Stimulated activated CD8-positive, alpha-beta memory T cell treated with anti-CD3 and anti-CD28 coated beads, Interleukin-7, amount 100 ng/mL, for 24 hours (primary cell): ENCODE results near the gene EML1.

ENCODE experiments used
- DNase-seq: peaks from one replicate; pipeline ENCODE4 v3.0.0-alpha.2; 2020; ENCODE audit warnings: low read depth

The EML1 gene

DNA sequence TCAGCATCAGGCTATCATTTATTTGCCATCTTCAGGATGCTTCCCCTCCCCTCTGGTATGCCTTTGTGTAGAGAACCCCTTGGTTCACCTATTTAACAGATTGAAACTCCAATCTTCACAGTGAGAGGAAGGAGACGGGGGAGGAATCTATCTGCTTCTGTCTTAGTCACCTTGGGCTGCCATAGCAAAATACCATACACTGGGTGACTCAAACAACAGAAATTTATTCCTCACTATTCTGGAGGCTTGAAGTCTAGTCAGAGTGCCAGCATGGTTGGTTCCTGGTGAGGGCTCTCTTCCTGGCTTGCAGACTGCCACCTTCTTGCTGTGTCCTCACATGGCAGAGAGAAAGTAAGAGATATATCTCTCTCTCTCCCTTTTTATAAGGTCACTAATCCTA is 13.5 kb upstream of the EML1 start:
- no peak for DNase-seq

DNA sequence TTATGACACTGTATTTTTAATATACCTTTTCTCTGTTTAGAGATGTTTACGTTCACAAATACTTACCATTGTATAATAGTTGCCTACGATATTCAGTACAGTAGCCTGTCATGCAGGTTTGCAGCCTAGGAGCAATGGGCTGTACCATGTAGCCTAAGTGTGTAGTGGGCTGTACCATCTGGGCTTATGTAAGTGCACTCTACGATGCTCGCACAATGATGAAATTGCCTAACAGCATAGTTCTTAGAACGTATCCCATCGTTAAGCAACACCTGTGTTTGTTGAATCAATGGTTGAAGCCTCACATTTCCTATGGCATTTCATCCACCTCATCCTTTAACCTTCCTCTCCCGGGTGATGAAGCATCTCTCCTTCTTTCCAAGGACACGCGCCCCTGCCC is 12.5 kb upstream of the EML1 start:
- no peak for DNase-seq

DNA sequence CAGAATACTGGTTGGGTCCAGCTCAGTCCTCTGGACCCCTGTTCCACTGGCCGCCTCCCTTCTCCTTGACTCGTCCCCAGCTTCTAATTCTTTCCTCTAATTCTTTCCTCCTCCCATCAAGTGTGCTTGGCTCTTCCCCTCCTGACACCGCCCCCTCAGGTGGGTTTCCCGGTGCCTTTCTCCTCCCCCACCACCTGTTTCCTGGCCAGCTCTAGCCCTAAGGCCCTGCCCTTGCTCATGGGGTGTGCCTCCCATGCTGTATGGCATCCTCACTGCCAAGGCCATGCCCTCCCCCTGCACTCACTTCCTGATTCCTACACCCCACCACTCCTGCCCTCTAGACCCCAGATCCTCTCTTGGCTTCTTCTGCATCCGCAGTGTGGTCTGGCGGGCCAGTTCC is 12.1 kb upstream of the EML1 start:
- no peak for DNase-seq

DNA sequence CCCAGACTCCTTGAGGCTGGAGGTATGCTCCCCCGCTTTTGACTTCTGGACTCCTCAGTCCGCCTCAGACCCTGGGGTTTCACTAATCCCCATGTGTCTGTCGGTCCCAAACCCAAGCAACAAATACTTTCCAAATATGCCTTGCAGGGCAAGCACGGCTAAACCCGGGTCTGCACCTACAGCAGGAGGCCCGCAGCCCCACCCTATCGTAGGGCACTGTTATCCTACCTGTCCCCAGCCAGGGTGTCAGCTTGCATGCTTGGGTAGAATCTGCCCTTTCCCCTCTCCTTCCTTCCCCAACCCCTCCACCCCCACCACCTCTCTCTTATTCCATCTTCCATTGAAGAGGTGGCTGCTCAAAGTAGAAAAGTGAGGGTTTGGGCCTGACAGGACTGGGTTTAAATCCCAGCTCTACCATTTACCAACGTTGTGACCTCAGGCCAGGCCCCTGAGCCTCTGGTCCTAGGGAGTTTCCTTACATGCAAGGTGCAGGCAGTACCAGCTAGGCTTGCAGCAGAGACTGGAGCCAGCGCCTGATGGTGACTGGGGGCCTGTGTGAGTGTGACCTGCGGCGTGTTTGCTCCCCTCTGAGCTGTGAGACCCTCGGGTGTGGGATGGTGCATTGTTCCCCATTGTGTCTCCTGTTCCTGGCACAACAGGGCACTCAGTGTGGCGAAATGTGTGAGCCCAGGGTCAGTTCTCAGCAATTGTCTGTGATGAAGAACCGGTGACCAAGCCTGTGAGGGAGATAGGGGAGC is 11.2 kb upstream of the EML1 start:
- no peak for DNase-seq

DNA sequence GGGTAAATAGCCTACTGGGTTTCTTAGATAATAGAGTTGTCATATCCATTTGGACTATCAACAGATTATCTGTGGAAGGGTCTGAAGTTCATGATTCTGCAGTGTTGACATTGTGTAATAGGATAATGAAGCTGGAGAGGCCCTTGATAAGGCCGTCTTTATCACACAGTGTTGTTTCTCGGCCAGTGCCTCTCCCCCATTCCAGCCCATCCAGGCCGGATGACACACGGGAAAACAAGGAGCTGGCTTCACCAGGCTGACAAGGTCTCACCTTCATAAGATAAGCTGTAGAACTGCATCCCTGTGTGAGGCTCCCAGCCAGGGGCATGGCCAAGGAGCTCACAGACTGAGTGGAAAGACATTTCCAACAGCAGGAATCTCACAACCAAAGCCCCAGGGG is 8.7 kb upstream of the EML1 start:
- DNase-seq, result no peak

DNA sequence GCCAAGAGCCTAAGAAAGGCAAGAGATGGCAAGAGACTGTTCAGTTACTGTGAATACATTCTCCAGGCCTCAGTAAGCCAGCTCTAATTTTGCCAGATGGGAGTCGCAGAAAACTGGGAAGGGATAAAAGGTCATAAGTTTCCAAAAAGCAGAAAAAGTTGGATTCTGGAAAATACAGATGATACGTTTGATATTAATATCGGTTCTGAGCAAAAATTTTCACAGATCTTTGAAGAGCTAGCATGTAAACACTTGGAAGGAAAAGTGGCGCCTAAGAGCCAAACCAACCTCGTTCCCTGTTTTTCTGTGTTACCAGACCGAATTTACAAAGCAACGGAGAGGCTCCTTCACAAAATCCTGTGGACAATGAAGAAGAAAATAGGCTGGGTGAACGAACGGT is 7.8 kb upstream of the EML1 start:
- no peak for DNase-seq

DNA sequence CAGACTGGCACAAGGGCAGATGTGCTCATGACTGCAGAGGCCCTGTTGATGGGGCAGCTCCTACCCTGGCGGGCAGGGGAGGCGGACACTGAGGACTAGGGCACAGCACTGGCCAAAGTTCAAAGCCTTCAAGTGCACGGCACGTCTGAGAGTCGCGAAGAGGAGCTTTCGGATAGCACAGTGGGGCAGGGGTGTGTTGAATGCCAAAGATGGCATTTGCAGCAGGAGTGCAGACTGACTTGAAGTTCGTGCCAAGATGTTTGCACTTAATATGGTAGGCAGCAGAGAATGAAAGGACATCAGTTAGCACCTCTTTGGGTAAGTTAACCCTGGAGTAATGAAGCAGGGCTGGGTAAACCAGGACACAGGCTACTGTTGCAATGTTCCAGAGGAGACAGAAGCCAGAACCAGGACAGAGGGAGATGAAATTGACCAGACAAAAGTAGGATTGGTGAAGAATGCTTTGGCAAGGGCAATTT is 6.7 kb upstream of the EML1 start:
- DNase-seq, result no peak

DNA sequence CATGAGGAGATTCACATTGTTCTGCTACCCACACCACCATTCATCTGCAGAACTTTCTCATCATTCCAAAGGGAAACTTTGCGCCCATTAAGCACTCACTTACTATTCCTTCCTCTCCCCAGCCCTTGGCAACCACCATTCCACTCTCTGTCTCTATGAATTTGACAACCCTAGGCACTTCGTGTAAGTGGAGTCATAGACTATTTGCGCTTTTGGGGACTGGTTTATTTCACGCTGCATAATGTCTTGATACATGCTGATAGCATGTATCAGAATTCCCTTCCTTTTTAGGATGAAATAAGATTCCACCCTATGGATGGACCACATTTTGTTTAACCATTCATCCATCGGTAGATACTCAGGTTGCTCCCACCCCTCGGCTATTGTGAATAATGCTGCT is 4.5 kb upstream of the EML1 start:
- no peak for DNase-seq

DNA sequence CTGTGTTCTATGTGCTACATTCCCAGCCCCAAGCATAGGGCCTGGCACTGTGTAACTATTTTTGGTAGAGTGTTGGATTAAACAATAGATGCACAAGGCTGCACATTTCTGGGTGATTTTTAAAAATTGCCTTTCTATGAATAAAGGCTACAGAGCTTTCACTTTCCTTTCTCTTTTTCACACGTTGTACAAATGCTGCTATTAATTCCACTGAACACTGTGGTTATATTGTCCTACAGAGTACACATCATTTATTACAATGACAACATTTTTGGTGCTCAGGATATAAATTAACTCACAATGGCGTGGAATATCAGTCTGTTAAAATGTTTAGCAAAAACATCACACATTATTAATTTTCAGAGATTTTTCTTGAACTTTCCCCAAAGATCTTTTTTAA is 3.6 kb upstream of the EML1 start:
- no peak for DNase-seq

DNA sequence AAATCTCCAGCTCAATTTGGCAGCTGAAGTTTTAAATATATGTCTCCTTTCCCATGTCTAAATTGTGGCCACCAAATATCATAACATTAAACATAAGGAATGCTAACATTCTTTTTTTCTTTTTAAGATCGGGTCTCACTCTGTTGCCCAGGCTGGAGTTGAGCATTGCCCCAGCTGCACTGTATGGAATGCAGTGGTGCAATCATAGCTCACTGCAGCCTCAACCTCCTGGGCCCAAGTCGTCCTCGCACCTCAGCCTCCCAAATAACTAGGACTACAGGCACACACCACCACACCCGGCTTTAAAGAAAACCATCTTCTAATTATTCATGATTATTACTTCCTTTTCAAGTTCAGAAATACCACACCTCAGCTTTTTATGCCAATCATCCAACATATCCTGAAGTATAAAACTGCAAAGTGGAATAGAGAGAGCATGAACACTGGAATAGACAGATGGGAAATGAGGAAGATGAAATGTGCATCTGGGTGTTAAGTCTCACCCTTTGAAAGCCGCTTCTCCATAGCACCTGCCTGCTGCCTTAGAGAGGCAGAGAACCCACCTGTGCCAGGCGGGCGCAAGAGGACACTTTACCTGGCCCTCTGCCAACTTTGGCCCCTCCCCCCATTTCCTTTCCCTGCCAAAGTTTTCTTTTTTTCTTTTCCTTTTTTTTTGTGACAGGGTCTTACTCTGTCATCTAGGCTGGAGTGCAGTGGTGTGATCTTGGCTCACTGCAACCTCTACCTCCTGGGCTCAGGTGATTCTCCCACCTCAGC is 2.8 kb upstream of the EML1 start:
- no peak for DNase-seq

DNA sequence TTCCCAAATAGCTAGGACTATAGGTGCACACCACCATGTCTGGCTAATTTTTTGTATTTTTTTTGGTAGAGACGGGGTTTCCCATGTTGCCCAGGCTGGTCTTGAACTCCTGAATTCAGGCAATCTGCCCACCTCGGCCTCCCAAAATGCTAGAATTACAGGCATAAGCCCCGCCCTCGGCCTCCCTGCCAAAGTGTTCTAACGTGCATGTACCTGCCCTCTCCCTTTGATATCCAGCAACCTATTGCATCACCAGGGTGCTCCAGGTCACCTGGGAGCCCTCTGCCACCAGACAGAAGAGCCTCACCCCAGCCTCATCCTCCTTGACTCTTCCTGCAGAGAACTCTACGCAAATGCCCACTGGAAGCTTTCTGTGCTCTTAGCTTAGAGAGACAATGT is 2.2 kb upstream of the EML1 start:
- DNase-seq, result no peak

DNA sequence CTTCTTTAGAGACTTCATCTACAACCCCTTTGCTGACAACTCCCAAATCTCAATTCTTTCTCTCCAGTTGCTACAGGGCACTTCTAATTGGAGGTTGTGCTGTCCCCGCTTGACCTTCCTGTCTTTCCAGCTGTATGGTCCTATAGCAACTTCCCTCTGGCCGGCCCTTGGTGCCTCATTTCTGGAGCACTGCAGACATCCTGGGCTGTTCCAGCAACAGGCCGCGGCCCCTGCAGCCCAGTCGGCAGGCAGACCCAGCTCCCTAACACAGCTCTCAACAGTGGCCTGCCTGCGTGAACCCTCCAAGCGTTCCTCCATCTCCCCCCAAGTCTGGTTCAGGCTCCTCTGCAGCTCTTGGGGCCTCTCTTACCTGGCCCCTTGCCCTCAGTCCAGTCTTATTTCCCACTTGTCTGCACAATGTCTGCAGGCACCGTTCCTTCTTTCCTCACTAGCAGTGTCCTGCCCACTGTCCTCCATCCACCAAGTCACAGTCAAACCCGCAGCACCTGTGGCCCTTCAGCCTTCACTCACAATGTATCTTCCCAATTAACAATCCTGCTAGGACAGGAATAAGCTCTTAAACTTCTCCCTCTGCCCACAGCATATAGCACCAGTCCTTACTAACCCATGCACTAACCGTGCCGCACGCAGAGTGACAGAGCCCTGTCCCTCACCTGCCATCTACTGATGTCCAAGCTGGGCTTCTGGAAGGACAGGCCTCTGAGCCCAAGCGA is 1.6 kb upstream of the EML1 start:
- no peak for DNase-seq

DNA sequence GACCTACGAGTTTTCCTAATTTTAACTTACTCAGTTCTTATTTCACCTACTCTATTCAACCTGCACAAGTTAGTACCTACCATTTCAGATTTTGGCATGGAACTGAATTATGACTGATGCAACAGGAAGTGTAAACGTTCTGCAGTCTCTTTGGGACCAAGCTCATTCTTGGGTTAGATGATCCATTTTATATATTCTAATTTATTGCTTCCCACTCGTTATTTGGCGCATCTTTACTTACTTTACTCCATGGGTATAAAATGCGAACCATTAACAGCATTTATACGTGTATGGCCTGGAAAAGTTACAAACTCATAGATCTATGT is 1.0 kb upstream of the EML1 start:
- no peak for DNase-seq

DNA sequence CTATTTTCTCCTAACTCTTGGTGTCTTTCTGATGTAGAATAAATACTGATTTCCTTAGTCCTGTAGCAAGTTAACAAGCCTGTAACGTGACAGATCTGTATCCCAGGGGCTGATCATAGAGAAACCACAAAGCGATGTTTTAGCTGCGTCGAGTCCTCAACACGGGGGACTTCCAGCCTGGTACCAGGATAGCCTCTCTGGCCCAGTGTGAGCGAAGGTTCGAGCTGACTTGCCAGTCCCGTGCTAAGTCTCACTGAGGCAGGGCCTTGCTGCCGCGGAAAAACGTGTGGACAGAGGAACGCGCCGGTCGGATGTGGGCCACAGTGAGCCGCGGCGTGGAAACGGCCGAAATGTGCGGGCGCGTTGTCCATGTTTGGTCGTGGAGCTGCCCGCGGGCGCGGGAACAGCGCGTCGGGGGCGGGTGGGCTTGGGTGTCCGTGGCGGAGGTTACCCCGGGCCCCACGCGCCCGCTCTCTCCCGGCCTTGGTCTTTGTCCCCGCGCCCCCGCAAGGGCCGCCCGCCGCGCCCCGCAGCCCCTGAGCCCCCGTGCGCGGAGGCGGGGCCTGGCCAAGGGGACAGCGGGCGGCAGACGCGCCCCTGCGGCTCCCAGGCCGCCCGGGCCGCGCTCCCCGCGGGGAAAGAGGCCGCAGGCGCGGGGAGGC is 531 bp upstream of the EML1 start:
- DNase-seq, result no peak

DNA sequence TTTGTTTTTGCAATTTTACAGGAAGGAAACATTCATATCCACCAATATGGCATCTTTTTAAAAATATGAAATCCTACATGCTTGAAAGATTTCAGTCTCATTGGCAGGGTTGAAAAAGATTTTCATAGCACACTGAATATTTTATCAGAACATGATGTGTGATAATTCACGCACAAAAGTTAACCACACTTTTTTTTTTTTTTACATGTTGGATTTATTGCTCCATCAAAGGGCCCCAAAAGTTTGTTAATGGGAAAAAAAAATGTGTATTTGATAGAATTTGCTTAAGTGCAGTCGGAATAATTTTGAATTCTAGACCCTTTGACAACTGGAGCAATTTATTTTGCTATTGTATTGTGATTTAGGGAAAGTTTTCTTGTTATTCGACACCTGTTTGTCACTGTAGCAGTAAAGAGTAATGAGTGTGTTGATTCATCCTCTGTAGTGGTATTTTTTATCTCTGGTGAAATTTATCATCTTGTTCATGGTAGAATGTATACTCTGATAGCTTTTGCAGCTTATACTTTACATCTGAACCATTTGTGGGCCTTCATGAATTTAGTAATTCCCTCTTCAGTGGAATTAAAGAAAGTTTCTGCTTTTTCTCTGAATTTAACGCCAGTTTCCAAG is 1.1 kb downstream of the EML1 start:
- DNase-seq, result no peak

DNA sequence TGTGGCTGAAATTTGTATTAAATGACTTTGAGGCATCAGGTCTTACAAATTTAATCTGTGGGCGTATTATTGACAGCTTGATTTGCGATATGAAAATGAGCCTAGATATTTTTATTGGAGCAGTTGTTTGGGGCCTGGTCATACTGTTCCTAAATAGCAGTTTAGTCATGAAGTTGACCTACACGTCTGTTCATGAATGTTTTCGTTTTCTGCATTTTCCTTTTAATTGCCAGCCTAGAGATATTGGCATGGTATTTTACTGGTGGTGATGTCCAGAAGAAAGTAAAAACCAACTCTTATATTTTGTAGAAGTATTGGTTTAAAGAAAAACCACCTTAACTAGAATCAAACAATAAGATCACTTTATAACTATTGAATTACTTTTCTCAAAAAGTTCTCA is 1.8 kb downstream of the EML1 start:
- no peak for DNase-seq

DNA sequence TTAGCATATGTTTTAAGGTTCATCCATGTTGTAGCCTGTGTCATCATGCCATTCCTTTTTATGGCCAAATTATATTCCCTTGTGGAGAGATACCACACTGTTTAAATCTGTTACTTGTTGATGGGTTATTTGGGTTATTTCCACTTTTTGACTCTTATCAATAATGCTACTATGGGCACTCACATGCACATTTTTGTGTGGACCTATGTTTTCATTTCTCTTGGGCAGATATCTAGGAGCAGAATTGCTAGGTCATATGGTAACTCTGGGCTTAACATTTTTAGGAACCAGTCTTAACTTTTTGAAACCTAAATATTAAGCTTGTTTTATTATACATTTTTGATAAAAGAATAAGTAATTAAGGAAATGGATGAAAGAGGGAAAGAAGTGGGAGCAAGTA is 4.0 kb downstream of the EML1 start:
- DNase-seq, result no peak

DNA sequence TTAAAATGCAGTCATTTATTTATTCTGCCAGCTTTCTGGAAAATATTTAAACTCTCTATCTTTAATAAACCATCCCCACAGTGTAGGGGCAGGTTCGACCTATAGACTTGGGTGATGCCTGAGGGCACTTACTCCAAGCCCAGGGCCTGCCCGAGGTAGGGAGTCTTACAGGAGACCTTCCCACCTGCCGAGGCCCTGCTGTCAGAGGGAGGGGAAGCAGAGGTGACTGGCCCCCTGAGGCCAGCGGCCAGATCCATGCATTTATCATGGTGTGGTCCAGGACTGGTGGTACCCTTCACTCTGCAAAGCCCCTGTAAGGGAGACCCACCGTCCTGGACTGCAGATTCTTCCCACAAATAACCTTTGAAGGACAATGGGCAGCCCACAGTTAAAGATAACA is 7.6 kb downstream of the EML1 start:
- no peak for DNase-seq

DNA sequence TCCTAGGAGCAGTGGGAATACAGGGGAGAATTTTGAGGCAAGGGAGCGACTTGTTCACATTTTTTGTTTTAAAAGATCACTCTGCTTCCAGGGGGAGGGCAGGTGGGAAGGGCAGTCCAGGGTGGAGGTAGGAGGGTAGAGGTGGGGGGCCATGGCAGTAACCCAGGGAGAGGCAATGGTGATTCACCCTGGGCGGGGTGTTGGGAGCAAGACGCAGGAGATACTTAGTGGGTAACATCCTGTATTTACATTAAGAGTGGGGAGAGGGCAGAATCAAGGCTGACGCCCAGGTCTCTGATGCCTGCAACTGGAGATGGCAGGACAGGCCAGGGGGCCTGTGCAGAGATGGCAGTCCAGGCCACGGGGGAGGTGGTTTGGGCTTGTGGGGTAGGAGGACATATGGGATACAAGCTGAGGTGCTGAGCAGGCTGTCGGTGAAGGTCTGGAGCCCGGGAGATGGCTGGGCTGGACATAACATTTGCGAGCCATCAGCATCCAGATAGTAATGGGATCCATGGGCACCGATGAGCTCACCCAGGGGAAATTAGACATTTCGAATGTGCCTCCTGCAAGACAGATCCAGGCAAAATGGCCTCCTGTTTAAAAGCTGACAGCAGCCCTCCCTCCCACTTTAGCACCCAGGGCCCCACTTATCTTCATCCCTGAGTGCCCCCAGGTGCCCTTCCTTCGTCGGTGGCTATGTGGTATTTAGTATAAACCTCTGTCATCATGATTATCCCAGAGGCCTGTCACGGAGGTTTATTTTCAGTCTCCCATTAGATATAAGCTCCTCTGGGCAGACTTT is 9.3 kb downstream of the EML1 start:
- DNase-seq, result no peak

DNA sequence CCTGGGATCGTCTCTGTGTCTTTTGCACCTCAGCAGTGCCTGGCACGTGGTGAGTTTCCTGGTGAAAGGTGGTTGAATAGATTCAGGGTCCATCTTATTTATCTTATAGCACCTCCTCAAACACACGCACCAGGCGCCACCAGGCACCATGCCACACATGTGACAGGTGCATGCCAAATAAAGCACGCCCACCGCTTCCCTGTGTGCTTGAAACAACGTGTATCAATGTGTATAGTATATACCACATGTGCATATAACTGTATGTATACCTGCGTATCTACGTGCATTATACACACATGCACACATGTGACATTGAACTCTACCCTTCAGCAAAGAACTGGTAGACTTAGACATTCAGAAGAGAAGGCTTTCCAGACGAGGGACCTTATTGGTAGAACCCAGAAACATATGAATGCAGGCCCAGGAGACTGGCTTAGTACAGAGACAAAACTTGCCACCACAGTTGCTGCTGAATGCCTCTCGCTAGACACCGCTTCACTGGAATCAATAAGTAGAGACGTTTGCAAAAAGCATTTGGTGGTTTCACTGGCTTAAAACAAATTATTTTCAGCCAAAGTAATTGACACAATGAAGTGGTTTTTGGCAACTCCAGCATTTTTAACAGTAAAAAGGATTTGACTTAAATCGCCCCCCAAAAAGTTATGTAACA is 10.0 kb downstream of the EML1 start:
- DNase-seq, result no peak

DNA sequence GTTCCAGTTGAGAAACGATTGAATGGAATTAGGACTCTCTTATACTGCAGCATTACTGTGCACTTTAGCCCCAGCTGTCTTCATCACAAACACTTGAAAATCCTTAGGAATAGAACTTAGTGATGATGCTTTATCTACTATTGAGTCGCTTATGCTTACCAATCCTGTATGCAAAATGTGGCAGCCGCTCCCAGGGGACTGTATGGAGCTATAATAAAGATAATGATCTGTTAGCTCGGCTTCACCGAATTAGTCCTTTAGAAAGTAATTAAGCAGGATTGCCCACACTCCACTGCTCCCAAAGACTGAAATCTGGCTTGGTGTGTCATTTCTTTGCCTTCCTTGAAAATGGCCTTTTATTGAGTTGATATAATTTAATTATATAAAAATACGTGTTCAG is 10.6 kb downstream of the EML1 start:
- DNase-seq, result no peak
